Activated naive CD4-positive, alpha-beta T cell treated with anti-CD3 and anti-CD28 coated beads, Interleukin-2, amount 10 ng/mL, durations not matched to agents 5 hours and 36 hours (primary cell): ENCODE data around the gene MBLAC1. TPM values are rescaled to one million over a fixed set of nuclear protein-coding genes. Genes with fewer than 3 reads are reported as not detected.

Source experiments
- microRNA-seq: library from miRNA; unstranded; fragments of <30 nt; microRNA quantifications from one replicate; pipeline ENCODE4 v1.2.0, GENCODE V29; 2022; ENCODE audit warnings: borderline microRNAs expressed, borderline replicate concordance
- total RNA-seq, 2 experiments: library from RNA; stranded (reverse); gene quantifications; one replicate each; pipeline ENCODE4 v1.2.3, GENCODE V29; 2021

MBLAC1 gene
- total RNA-seq = 1 to 10 TPM; 3.0 to 4.3 TPM

GRCh38 chr7:100126931-100127865, at the start of gene MBLAC1:
Gene MBLAC1 (plus strand): TSS chr7:100126967. CDS start chr7:100127396, 429 bp downstream.

GRCh38 chr7:100081535-100082102, 45.1 kb upstream of the MBLAC1 start, which contains the start of gene ZNF3:
Gene ZNF3 (minus strand): TSS chr7:100081723. CDS start chr7:100077357, 4,366 bp downstream.

GRCh38 chr7:100088621-100089457, 37.9 kb upstream of the MBLAC1 start, which contains the start of gene COPS6:
Gene COPS6 (plus strand): TSS chr7:100088969. CDS start chr7:100088991, 22 bp downstream.

GRCh38 chr7:100101016-100101862, 25.5 kb upstream of the MBLAC1 start, which contains the start of the genes AP4M1 and MCM7:
Gene AP4M1 (plus strand): TSS chr7:100101643. CDS start chr7:100101715, 72 bp downstream.
Gene MCM7 (minus strand): TSS chr7:100101397. CDS start chr7:100101294, 103 bp downstream.

GRCh38 chr7:100119072-100119969, 7.4 kb upstream of the MBLAC1 start, which contains the start of the genes CNPY4 and TAF6:
Gene CNPY4 (plus strand): TSS chr7:100119634. CDS start chr7:100119745, 111 bp downstream.
Gene TAF6 (minus strand): TSS chr7:100119358. CDS start chr7:100114209, 5,149 bp downstream.

GRCh38 chr7:100148559-100149328, 22.0 kb downstream of the MBLAC1 start, which contains the start of gene LAMTOR4:
Gene LAMTOR4 (plus strand): TSS chr7:100148918. CDS start chr7:100148973, 55 bp downstream.

GRCh38 chr7:100158229-100159098, 31.7 kb downstream of the MBLAC1 start, which contains the start of gene TRAPPC14:
Gene TRAPPC14 (minus strand): TSS chr7:100158723. CDS start chr7:100158499, 224 bp downstream.

GRCh38 chr7:100177045-100178001, 50.6 kb downstream of the MBLAC1 start, which contains the start of the genes GPC2 and STAG3:
Gene GPC2 (minus strand): TSS chr7:100177381. CDS start chr7:100177199, 182 bp downstream.
Gene STAG3 (plus strand): TSS chr7:100177918. CDS start chr7:100180557, 2,639 bp downstream.

Small RNA genes within 50 kb of the gene (microRNA-seq; reads per million reads assigned to microRNA genes)
- gene MIR106B = 1,154 reads per million, percentile 89 among the genes with 10 or more reads in this experiment
- 176 reads per million, percentile 77 among the genes with 10 or more reads in this experiment for gene MIR25
- gene MIR4658 = not detected
- gene MIR93 = 8,342 reads per million, percentile 97 among the genes with 10 or more reads in this experiment

Other genes starting within 250 kb of the MBLAC1 start
- under 1 TPM in 1 of 2 experiments, not detected in 1; 0.25 TPM for gene OR2AE1, start 249.9 kb upstream of the MBLAC1 start, total RNA-seq
- 10 to 100 TPM; 33.9 to 35.2 TPM for gene TRIM4, start 207.4 kb upstream of the MBLAC1 start, total RNA-seq
- gene GJC3, start 197.3 kb upstream of the MBLAC1 start, total RNA-seq = not detected
- not detected for gene AZGP1, start 150.9 kb upstream of the MBLAC1 start, total RNA-seq
- gene ZKSCAN1, start 111.4 kb upstream of the MBLAC1 start, total RNA-seq = 10 to 100 TPM; 61.8 to 68.2 TPM
- gene ZSCAN21, start 77.2 kb upstream of the MBLAC1 start, total RNA-seq = 1 to 10 TPM; 6.7 to 7.3 TPM
- gene ZNF3, start 45.2 kb upstream of the MBLAC1 start, total RNA-seq = 10 to 100 TPM; 21.2 to 23.0 TPM
- gene COPS6, start 38.0 kb upstream of the MBLAC1 start, total RNA-seq = 10 to 100 TPM; 67.0 to 69.1 TPM
- gene MCM7, start 25.6 kb upstream of the MBLAC1 start, total RNA-seq = 100 to 1,000 TPM; 219 to 229 TPM
- gene AP4M1, start 25.3 kb upstream of the MBLAC1 start, total RNA-seq = 10 to 100 TPM; 12.0 to 13.8 TPM
- gene TAF6, start 7.6 kb upstream of the MBLAC1 start, total RNA-seq = 10 to 100 TPM; 49.0 to 53.3 TPM
- 10 to 100 TPM; 35.7 to 40.9 TPM for gene CNPY4, start 7.3 kb upstream of the MBLAC1 start, total RNA-seq
- gene LAMTOR4, start 22.0 kb downstream of the MBLAC1 start, total RNA-seq = 100 to 1,000 TPM; 170 to 180 TPM
- 10 to 100 TPM; 52.0 to 52.2 TPM for gene TRAPPC14, start 31.8 kb downstream of the MBLAC1 start, total RNA-seq
- gene GAL3ST4, start 41.6 kb downstream of the MBLAC1 start, total RNA-seq = 10 to 100 TPM; 14.8 to 14.9 TPM
- gene GPC2, start 50.4 kb downstream of the MBLAC1 start, total RNA-seq = 10 to 100 TPM; 15.6 to 15.7 TPM
- gene STAG3, start 51.0 kb downstream of the MBLAC1 start, total RNA-seq = 10 to 100 TPM; 15.7 to 16.1 TPM
- 10 to 100 TPM; 70.9 to 72.5 TPM for gene PVRIG, start 93.0 kb downstream of the MBLAC1 start, total RNA-seq
- not detected for gene SPDYE3, start 180.7 kb downstream of the MBLAC1 start, total RNA-seq
- 10 to 100 TPM; 48.7 to 49.8 TPM for gene PILRB, start 231.2 kb downstream of the MBLAC1 start, total RNA-seq
- gene PILRA, start 246.5 kb downstream of the MBLAC1 start, total RNA-seq = 1 to 10 TPM; 2.6 to 3.9 TPM